Parathyroid adenoma (tissue), 2 donors: ENCODE data around the gene ZNF81.
A peak's percentile ranks its signal among the peaks of the same experiment; 100 is the strongest.

ENCODE experiments used
- H2AFZ ChIP-seq: fragments of 300-600 bp; sonication (generic); one replicate; pipeline ENCODE4 v1.7.0; 2017; ENCODE audit warnings: antibody characterized with exemption, mild to moderate bottlenecking
- H3K27ac ChIP-seq: fragments of 300-600 bp; sonication (generic); one replicate; pipeline ENCODE4 v1.7.0; 2017
- H3K27me3 ChIP-seq: fragments of 300-600 bp; sonication (generic); one replicate; pipeline ENCODE4 v1.7.0; 2017; ENCODE audit warnings: low read length; ENCODE audit not compliant: control insufficient read depth, insufficient read depth
- H3K36me3 ChIP-seq: fragments of 300-600 bp; sonication (generic); one replicate; pipeline ENCODE4 v1.7.0; 2017; ENCODE audit warnings: low read length; ENCODE audit not compliant: control insufficient read depth, insufficient read depth
- H3K4me1 ChIP-seq: fragments of 300-600 bp; sonication (generic); one replicate; pipeline ENCODE4 v1.7.0; 2017; ENCODE audit warnings: control low read depth
- H3K4me2 ChIP-seq: fragments of 300-600 bp; sonication (generic); one replicate; pipeline ENCODE4 v1.7.0; 2017; ENCODE audit warnings: low read length
- H3K4me3 ChIP-seq: fragments of 300-600 bp; sonication (generic); one replicate; pipeline ENCODE4 v1.7.0; 2017; ENCODE audit warnings: low read depth, low read length
- H3K79me2 ChIP-seq: fragments of 300-600 bp; sonication (generic); one replicate; pipeline ENCODE4 v1.7.0; 2017; ENCODE audit warnings: control low read depth
- H3K9ac ChIP-seq: fragments of 300-600 bp; sonication (generic); one replicate; pipeline ENCODE4 v1.7.0; 2017; ENCODE audit warnings: mild to moderate bottlenecking
- H3K9me3 ChIP-seq: fragments of 300-600 bp; sonication (generic); one replicate; pipeline ENCODE4 v1.7.0; 2017; ENCODE audit warnings: low read length; ENCODE audit not compliant: control insufficient read depth
- TF ChIP-seq, protein P1 (sequence below): fragments of 300-600 bp; sonication (generic); IDR thresholded peaks from one replicate; pipeline ENCODE4 v1.7.0; 2017; ENCODE audit warnings: antibody characterized with exemption, mild to moderate bottlenecking
- donor health status: primary hyperparathyroidism.

ZNF81 gene

DNA sequence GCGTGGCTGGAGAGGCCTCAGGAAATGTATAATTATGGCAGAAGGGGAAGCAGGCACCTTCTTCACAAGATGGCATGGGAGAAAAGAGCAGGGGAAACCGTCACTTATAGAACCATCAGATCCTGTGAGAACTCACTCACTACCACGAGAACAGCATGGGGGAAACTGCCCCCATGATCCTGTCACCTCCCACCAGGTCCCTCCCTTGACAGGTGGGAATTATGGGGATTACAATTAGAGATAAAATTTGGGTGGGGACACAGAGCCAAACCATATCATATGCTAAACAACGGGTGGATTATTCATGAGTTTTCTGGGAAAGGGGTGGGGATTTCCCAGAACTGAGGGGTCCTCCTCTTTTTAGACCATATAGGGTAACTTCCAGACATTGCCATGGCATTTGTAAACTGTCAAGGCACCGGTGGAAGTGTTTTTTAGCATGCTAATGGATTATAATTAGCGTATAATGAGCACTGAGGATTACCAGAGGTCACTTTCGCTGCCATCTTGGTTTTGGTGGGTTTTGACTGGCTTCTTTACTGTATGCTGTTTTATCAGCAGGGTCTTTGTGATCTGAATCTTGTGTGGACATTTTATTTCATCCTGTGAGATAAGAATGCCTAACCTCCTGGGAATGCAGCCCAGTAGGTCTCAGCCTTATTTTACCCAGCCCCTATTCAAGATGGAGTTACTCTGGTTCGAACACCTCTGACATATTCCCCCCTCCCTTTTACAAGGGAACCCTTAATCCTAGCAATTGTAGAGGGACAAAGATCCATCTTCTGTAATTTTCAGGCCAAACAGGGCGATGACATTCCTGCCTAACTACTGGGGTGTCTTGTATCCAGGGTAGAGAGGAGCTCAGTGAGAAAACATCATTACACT lies 27.6 kb upstream of the ZNF81 start:
- Histone ChIP-seq H2AFZ (no peak overlapping the region), H3K4me1 (no peaks in the 10 kb centered on the region), H3K27me3 (no peaks in the 10 kb centered on the region), H3K27ac (no peak overlapping the region), H3K9ac (no peak overlapping the region), H3K9me3 (no peaks in the 10 kb centered on the region), H3K79me2 (no peaks in the 10 kb centered on the region), H3K4me3 (no peak overlapping the region), H3K36me3 (no peaks in the 10 kb centered on the region), H3K4me2 (no peak overlapping the region)
- TF ChIP-seq, protein P1, sequence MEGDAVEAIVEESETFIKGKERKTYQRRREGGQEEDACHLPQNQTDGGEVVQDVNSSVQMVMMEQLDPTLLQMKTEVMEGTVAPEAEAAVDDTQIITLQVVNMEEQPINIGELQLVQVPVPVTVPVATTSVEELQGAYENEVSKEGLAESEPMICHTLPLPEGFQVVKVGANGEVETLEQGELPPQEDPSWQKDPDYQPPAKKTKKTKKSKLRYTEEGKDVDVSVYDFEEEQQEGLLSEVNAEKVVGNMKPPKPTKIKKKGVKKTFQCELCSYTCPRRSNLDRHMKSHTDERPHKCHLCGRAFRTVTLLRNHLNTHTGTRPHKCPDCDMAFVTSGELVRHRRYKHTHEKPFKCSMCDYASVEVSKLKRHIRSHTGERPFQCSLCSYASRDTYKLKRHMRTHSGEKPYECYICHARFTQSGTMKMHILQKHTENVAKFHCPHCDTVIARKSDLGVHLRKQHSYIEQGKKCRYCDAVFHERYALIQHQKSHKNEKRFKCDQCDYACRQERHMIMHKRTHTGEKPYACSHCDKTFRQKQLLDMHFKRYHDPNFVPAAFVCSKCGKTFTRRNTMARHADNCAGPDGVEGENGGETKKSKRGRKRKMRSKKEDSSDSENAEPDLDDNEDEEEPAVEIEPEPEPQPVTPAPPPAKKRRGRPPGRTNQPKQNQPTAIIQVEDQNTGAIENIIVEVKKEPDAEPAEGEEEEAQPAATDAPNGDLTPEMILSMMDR: no peak

DNA sequence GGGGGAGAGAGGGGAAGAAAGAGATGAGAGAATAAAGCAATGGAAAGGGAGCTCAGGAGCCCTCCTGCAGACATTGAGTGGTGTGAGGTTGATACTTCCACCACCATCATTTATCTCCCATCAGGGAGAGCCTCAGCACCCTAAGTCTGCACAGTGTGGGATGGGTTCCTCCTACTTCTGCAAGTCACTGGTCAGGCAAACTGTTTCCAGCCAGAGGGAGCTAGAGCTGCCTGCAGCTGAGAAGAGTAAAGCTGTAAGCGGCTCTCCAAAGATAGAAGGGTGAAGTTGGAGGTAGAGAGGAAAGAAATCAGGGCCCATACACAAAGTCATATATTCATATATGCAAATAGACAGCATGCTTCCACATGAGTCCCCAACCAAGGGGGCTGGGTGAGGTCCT lies 21.9 kb upstream of the ZNF81 start:
- Histone ChIP-seq H3K4me1 (no peaks in the 10 kb centered on the region), H3K36me3 (no peaks in the 10 kb centered on the region), H3K27me3 (no peaks in the 10 kb centered on the region), H3K27ac (no peak overlapping the region), H3K79me2 (no peaks in the 10 kb centered on the region), H3K9me3 (no peaks in the 10 kb centered on the region), H2AFZ (no peak overlapping the region), H3K4me2 (no peak overlapping the region), H3K9ac (no peak overlapping the region), H3K4me3 (no peak overlapping the region)
- TF ChIP-seq, protein P1: no peak

DNA sequence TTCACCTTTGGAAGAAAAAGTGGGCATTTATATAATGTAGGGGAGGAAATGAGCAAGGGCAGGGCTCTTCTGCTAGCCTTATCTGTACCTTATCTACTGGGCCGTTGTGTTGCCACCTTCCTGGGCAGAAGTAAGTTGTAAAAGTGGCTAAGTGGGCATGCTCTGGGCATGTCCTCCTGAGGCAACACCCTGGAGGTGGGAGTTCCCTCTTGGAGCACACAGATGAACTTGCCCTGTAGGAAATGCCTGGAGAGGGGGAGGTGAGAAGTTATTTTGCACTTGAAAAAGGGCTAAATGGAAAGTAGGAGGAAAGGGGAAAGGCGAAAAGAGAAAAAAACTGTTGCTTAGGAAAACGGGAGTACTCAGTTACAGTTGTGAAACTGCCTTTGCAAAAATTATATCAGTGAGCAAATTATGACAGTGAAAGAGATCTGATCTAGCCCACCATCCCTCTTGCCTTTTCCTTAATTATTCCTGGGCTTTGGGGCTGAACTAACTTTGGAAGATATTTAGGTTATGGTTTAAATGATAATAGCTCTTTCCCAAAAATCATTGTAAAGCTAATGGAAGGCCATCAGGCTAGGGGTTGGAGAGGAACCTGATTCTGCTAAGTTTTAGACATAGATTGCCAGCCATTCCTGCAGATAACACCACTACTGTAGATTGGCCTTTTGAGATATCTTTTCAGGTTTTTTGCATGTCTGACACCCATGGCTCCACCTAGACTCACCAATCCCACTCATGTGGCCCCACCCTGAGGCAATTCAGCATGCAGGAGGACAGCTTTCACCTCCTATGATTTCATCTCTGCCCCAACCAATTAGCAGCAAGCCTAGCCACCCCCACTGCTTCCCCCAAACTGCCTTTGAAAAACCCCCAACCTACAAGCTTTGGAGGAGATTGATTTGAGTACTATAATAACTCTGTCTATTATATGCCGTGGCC lies 20.5 kb upstream of the ZNF81 start:
- Histone ChIP-seq H2AFZ (peak overlapping the region; percentile 17), H3K9me3 (no peaks in the 10 kb centered on the region), H3K79me2 (no peaks in the 10 kb centered on the region), H3K36me3 (no peaks in the 10 kb centered on the region), H3K27me3 (no peaks in the 10 kb centered on the region), H3K4me2 (no peak overlapping the region), H3K4me3 (no peak overlapping the region), H3K4me1 (no peaks in the 10 kb centered on the region), H3K27ac (no peak overlapping the region), H3K9ac (no peak overlapping the region)
- TF ChIP-seq, protein P1: no peak

DNA sequence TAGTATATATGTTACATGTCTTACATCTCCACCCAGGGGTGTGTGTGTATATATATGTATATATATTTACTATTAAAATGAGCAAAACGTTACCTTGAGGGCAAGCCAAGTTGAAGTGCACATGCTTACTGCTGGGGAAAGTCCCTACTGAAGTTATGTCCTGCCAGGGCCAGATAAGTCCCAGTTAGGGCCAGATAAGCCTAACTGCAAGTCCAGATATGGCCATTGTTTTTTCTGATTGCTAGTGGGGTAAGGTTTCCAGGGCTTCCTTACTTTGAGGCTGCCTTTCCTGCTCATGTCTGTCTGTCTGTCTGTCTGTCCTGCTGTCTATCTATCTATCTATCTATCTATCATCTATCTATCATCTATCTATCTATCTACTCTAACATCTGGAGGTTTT lies 19.3 kb upstream of the ZNF81 start:
- Histone ChIP-seq H3K27ac (no peak overlapping the region), H3K36me3 (no peaks in the 10 kb centered on the region), H3K9me3 (no peaks in the 10 kb centered on the region), H3K4me3 (no peak overlapping the region), H3K4me2 (no peak overlapping the region), H3K27me3 (no peaks in the 10 kb centered on the region), H3K9ac (no peak overlapping the region), H3K79me2 (no peaks in the 10 kb centered on the region), H3K4me1 (no peaks in the 10 kb centered on the region), H2AFZ (no peak overlapping the region)
- TF ChIP-seq, protein P1: no peak
